Stomach (tissue), 9 donors: ENCODE results near the gene TNPO2. TPM values are rescaled to one million over a fixed set of nuclear protein-coding genes. Genes with fewer than 3 reads are reported as not detected.
A peak's percentile ranks its signal among the peaks of the same experiment; 100 is the strongest.
"Not testable (repeated sequence)": the region's sequence is repeated elsewhere in the genome, so short reads cannot be mapped to it uniquely, and the experiment has no call there.

Source experiments
- DNase-seq, 2 donors: peaks; one replicate each; pipeline versions ENCODE4 v3.0.0 to v3.0.0-alpha.2; 2013 to 2019
- H3K27ac ChIP-seq, 5 donors: fragments of 200-600 bp in 4 of 5; sonication (generic) in 4 of 5; one replicate each; pipeline ENCODE4 v1.5.1; 2013 to 2019; ENCODE audit warnings: mild to moderate bottlenecking in 1 of 5, moderate library complexity in 1 of 5
- H3K27me3 ChIP-seq, 3 donors: fragments of 200-600 bp; sonication (generic); one replicate each; pipeline ENCODE4 v1.5.1; 2017 to 2019; ENCODE audit warnings: mixed run types in 1 of 3
- H3K36me3 ChIP-seq, 4 donors: fragments of 200-600 bp; sonication (generic); 1 replicate in 3 of 4; 2 replicates in 1 of 4; pipeline ENCODE4 v1.5.1; 2016 to 2019
- H3K4me1 ChIP-seq, 4 donors: fragments of 200-600 bp; sonication (generic); one replicate each; pipeline ENCODE4 v1.5.1; 2016 to 2019
- H3K4me3 ChIP-seq, 4 donors: fragments of 200-600 bp; sonication (generic) in 3 of 4; one replicate each; pipeline ENCODE4 v1.5.1; 2016 to 2019; ENCODE audit warnings: mild to moderate bottlenecking in 1 of 4
- H3K9me3 ChIP-seq, 4 donors: fragments of 200-600 bp; sonication (generic); one replicate each; pipeline ENCODE4 v1.5.1; 2016 to 2019
- EP300 ChIP-seq: sonication (generic); formaldehyde crosslinking; IDR thresholded peaks from one replicate; pipeline ENCODE4 v1.6.1; 2017; ENCODE audit warnings: antibody characterized with exemption
- POLR2A ChIP-seq, 4 donors: fragments of 450-650 bp; IDR thresholded peaks; one replicate each; pipeline ENCODE4 v1.6.1; 2016; ENCODE audit warnings: antibody characterized with exemption in 4 of 4, control low read depth in 2 of 4, mild to moderate bottlenecking in 1 of 4, moderate library complexity in 1 of 4
- POLR2AphosphoS5 ChIP-seq, 3 donors: sonication (generic); formaldehyde crosslinking; IDR thresholded peaks; one replicate each; pipeline ENCODE4 v1.6.1; 2016; ENCODE audit warnings: antibody characterized with exemption in 3 of 3
- WGBS, 5 donors: extraction: QIAGEN DNeasy Blood & Tissue Kit in 3 of 5; methylation state at CpG; one replicate each; pipeline versions ENCODE4 v1.1.5 to v1.1.7; 2013 to 2018; 5-methylcytosine and 5-hydroxymethylcytosine counted together
- intact Hi-C: fragments of 100-400 bp; cut with DNase I; formaldehyde crosslinking; loops from one replicate; pipeline ENCODE4 v1.15.1; 2023; ENCODE audit warnings: low total_unique reads
- polyA plus RNA-seq, 3 donors: library from polyadenylated mRNA; stranded (reverse); fragments of 200-250 nt; gene quantifications; one replicate each; pipeline ENCODE4 v1.2.3, GENCODE V29; 2013
- total RNA-seq, 5 donors: library from RNA; depleted of rRNA; stranded (reverse); fragments of >200 nt; gene quantifications; one replicate each; pipeline versions ENCODE4 v1.1.0 to v1.2.3, GENCODE V29; 2014 to 2016
- TF ChIP-seq, protein P1 (sequence below), 7 experiments: fragments of 450-650 bp in 4 of 7; fragments of 200-600 bp in 3 of 7; sonication (generic) in 3 of 7; IDR thresholded peaks; one replicate each; pipeline ENCODE4 v1.5.1; 2016 to 2019; ENCODE audit warnings: antibody characterized with exemption in 7 of 7, control low read depth in 2 of 7, mild to moderate bottlenecking in 1 of 7
- donor health status: healthy with polysubstance abuse.
- donor health status: Bipolar disorder and iron deficiency.
- donor health status: healthy.

Gene TNPO2
- total and polyA plus RNA-seq, 8 donors: 13.7 to 143 (median 21.4) TPM

DNA sequence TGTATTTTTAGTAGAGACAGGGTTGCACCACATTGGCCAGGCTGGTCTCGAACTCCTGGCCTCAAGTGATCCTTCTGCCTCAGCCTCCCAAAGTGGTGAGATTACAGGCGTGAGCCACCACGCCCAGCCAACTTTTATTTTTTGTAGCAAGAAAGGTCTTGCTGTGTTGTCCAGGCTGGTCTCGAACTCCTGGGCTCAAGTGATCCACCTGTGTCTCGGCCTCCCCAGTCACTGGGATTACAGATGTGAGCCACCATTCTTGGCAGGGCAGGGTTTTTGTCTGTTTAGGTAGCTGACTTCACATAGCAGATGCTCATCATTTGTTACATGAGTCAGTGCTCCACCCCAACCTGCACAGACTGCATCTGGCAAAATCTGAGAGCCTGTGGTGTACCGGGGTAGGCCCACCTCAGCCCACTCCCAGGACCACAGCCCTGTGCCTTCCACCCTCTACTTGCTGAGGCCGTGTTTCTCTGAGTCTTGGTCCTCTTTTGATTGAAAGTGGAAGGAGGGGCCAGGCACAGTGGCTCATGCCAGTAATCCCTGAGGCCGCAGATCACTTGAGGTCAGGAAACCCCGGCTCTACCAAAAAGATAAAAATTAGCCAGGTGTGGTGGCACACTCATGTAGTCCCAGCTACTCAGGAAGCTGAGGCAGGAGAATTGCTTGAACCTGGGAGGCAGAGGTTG, 4.2 kb upstream of the TNPO2 start:
- intact Hi-C loops: no loop called here
- Histone ChIP-seq H3K27me3 (no peaks in the 10 kb centered on the region), H3K4me1 (peaks cover 20 to 47% (median 33%) of the 10 kb centered on the region in 4 donors), H3K27ac (no peak overlapping the region), H3K36me3 (peaks cover 23 to 46% (median 43%) of the 10 kb centered on the region in 4 donors), H3K4me3 (no peak overlapping the region), H3K9me3 (no peaks in the 10 kb centered on the region)
- DNase-seq: no peak
- 95 to 99% (median 96%) methylated on average over 8 to 9 of the region's 9 CpGs for WGBS, 5 donors
- no peak for TF ChIP-seq POLR2A (IDR thresholded peaks at IDR 0.05)
- TF ChIP-seq EP300: no peak
- TF ChIP-seq, protein P1, sequence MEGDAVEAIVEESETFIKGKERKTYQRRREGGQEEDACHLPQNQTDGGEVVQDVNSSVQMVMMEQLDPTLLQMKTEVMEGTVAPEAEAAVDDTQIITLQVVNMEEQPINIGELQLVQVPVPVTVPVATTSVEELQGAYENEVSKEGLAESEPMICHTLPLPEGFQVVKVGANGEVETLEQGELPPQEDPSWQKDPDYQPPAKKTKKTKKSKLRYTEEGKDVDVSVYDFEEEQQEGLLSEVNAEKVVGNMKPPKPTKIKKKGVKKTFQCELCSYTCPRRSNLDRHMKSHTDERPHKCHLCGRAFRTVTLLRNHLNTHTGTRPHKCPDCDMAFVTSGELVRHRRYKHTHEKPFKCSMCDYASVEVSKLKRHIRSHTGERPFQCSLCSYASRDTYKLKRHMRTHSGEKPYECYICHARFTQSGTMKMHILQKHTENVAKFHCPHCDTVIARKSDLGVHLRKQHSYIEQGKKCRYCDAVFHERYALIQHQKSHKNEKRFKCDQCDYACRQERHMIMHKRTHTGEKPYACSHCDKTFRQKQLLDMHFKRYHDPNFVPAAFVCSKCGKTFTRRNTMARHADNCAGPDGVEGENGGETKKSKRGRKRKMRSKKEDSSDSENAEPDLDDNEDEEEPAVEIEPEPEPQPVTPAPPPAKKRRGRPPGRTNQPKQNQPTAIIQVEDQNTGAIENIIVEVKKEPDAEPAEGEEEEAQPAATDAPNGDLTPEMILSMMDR (IDR thresholded peaks at IDR 0.05): no peak
- no peak for TF ChIP-seq POLR2AphosphoS5 (IDR thresholded peaks at IDR 0.05)

DNA sequence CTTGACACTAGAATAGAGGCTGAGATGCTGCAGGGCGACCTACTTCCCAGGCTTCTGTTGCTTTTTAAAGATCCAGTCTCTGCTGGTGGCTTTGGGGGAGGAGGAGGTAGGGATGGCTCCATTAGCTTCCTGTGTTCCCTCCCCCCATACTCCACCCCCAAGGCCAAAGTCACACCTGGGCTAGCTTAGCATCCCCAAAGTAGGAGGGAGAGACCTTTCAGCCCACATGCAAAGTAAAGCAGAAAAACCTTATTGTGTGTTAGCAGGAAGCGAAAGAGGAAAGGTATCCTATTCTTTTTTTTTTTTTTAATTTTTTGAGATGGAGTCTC, 3.2 kb upstream of the TNPO2 start:
- Histone ChIP-seq H3K27ac (no peak overlapping the region), H3K9me3 (no peaks in the 10 kb centered on the region), H3K36me3 (peaks cover 23 to 44% (median 43%) of the 10 kb centered on the region in 4 donors), H3K4me1 (peaks cover 14 to 41% (median 26%) of the 10 kb centered on the region in 4 donors), H3K27me3 (no peaks in the 10 kb centered on the region), H3K4me3 (no peak overlapping the region)
- TF ChIP-seq EP300 (no peak), POLR2AphosphoS5 (IDR thresholded peaks at IDR 0.05) (no peak), POLR2A (IDR thresholded peaks at IDR 0.05) (no peak)
- TF ChIP-seq, protein P1 (IDR thresholded peaks at IDR 0.05): no peak
- 84 to 96% (median 93%) methylated on average over 2 of the region's 2 CpGs for WGBS, 5 donors
- intact Hi-C loops: no loop called here
- DNase-seq: no peak

DNA sequence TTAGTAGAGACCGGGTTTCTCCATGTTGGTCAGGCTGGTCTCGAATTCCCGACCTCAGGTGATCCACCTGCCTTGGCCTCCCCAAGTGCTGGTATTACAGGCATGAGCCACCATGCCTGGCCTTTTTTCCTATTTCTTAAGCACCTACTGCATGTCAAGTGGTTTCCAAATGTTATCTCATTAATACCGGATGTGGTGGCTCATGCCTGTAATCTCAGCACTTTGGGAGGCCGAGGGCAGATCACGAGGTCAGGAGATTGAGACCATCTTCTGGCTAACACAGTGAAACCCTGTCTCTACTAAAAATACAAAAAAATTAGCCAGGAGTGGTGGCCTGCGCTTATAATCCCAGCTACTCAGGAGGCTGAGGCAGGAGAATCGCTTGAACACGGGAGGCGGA, 1.9 kb upstream of the TNPO2 start:
- Histone ChIP-seq H3K4me1 (peaks cover 17 to 39% (median 32%) of the 10 kb centered on the region in 4 donors), H3K36me3 (peaks cover 18 to 32% (median 31%) of the 10 kb centered on the region in 4 donors)
- H3K4me3 ChIP-seq, H3K9me3 ChIP-seq, intact Hi-C loops, DNase-seq, H3K27me3 ChIP-seq, H3K27ac ChIP-seq: not testable (repeated sequence)
- WGBS, 5 donors: 80 to 93% (median 82%) methylated on average over 10 of the region's 10 CpGs

DNA sequence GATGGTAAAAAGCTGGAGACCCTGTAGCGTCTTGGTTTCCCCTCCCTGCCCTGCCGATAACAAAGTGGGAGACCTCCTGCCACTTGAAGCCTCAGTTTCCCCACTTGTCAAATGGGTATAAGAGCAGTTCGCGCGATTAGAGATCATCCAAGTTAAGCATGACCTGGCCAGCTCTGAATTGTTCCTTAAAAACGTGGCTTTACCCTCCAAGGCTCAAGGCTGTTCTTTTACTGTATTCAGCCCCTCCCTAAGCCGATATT, 421 bp downstream of the TNPO2 start:
- intact Hi-C loops: no loop called here
- DNase-seq: no peak
- Histone ChIP-seq H3K4me1 (peaks cover 22 to 56% (median 46%) of the 10 kb centered on the region in 4 donors), H3K4me3 (peak overlapping the region; percentile 77 to 97 (median 84)), H3K27me3 (no peaks in the 10 kb centered on the region), H3K9me3 (no peaks in the 10 kb centered on the region), H3K36me3 (peaks cover 7 to 20% (median 19%) of the 10 kb centered on the region in 4 donors), H3K27ac (peak overlapping the region; percentile 15 to 97 (median 92))
- TF ChIP-seq, protein P1 (IDR thresholded peaks at IDR 0.05): no peak
- TF ChIP-seq POLR2AphosphoS5 (IDR thresholded peaks at IDR 0.05) (no peak), POLR2A (IDR thresholded peaks at IDR 0.05) (no peak), EP300 (no peak)
- 0 to 3% (median 1%) methylated on average over 7 of the region's 7 CpGs for WGBS, 5 donors
